Left renal cortex interstitium (tissue), 4 donors: ENCODE measurements around the gene PEF1. TPM values are rescaled to one million over a fixed set of nuclear protein-coding genes. Genes with fewer than 3 reads are reported as not detected.

Source experiments
- DNase-seq, 4 donors: peaks; one replicate each; pipeline ENCODE4 v3.0.0-alpha.2; 2013; ENCODE audit warnings: low read depth in 4 of 4, low spot score in 2 of 4, missing footprints in 1 of 4
- polyA plus RNA-seq, 4 donors: library from polyadenylated mRNA; unstranded; fragments of 120-200 nt; gene quantifications; one replicate each; pipeline ENCODE4 v1.2.1, GENCODE V29; 2013; ENCODE audit not compliant: insufficient read length in 4 of 4

Gene PEF1
- polyA plus RNA-seq = 10 to 100 TPM; 70.0 to 80.1 (median 79.1) TPM

GRCh38 chr1:31644560-31645273 is at the start of gene PEF1:
TSS of gene PEF1 (minus strand) at chr1:31644876. CDS start at chr1:31644864, 12 bp downstream.
- DNase-seq = peak; percentile 95 to 98 (median 96)

GRCh38 chr1:31693231-31693630 is 48.6 kb upstream of the PEF1 start:
- no peak for DNase-seq

GRCh38 chr1:31691951-31692350 is 47.3 kb upstream of the PEF1 start:
- no peak for DNase-seq

- DNase-seq = no peak
Measured at GRCh38 chr1:31691446-31691845, 46.8 kb upstream of the PEF1 start.

- no peak for DNase-seq
Measured at GRCh38 chr1:31690921-31691320, 46.2 kb upstream of the PEF1 start.

- no peak for DNase-seq
Measured at GRCh38 chr1:31689854-31690253, 45.2 kb upstream of the PEF1 start.

- DNase-seq = no peak
Measured at GRCh38 chr1:31689379-31689778, 44.7 kb upstream of the PEF1 start.

GRCh38 chr1:31688233-31688918 is 43.7 kb upstream of the PEF1 start:
- no peak for DNase-seq

GRCh38 chr1:31687601-31688000 is 42.9 kb upstream of the PEF1 start:
- no peak for DNase-seq

GRCh38 chr1:31685795-31686194 is 41.1 kb upstream of the PEF1 start:
- no peak for DNase-seq

GRCh38 chr1:31683997-31684396 is 39.3 kb upstream of the PEF1 start:
- DNase-seq = no peak

GRCh38 chr1:31681415-31681814 is 36.7 kb upstream of the PEF1 start:
- DNase-seq = no peak

GRCh38 chr1:31679676-31680230 is 35.1 kb upstream of the PEF1 start:
- DNase-seq = no peak

- no peak for DNase-seq
Measured at GRCh38 chr1:31679091-31679490, 34.4 kb upstream of the PEF1 start.

- DNase-seq = no peak
Measured at GRCh38 chr1:31678681-31679080, 34.0 kb upstream of the PEF1 start.

- DNase-seq = no peak
Measured at GRCh38 chr1:31677949-31678348, 33.3 kb upstream of the PEF1 start.

- DNase-seq = no peak
Measured at GRCh38 chr1:31677401-31677800, 32.7 kb upstream of the PEF1 start.

GRCh38 chr1:31675756-31676155 is 31.1 kb upstream of the PEF1 start:
- no peak for DNase-seq

GRCh38 chr1:31675161-31675560 is 30.5 kb upstream of the PEF1 start:
- DNase-seq = no peak

- DNase-seq = no peak
Measured at GRCh38 chr1:31674626-31675025, 29.9 kb upstream of the PEF1 start.

GRCh38 chr1:31673433-31673832 is 28.8 kb upstream of the PEF1 start:
- no peak for DNase-seq

- DNase-seq = no peak
Measured at GRCh38 chr1:31672986-31673385, 28.3 kb upstream of the PEF1 start.
